ENCODE results near the gene PUS10. TPM values are rescaled to one million over a fixed set of nuclear protein-coding genes. Genes with fewer than 3 reads are reported as not detected.
"Not testable (repeated sequence)": the region's sequence is repeated elsewhere in the genome, so short reads cannot be mapped to it uniquely, and the experiment has no call there.

PUS10 gene
- total RNA-seq, 2 experiments from 2014 or later = 8.1 to 8.9 TPM

DNA sequence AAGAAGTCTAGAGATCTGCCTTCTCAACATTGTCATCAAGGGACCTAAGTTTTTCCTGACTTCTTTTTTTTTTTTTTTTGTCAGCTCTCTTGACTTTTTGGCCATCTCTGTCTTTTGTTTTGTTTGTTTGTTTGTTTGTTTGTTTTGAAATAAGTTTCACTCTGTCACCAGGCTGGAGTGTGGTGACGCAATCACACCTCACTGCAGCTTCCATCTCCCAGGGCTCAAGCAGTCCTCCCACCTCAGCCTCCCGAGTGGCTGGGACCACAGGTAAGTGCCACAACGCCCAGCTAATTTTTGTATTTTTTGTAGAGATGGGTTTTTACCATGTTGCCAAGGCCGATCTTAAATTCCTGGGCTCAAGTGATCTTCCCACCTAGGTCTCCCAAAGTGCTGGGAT, 5.6 kb upstream of the PUS10 start:
- peaks cover 18% of the 10 kb centered on the region for H3K36me3 Mint-ChIP-seq

DNA sequence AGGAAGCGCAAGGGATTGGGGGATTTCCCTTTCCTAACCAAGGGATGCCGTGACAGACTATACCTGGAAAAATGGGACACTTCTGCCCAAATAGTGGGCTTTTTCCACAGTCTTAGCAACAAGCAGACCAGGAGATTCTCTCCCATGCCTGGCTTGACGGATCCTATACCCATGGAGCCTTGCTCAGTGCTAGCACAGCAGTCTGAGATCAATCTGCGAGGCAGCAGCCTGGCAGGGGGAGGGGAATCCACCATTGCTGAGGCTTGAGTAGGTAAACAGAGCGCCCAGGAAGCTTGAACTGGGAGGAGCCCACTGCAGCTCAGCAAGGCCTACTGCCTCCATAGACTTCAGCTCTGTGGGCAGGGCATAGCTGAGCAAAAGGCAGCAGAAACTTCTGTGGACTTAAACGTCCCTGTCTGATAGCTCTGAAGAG, 3.2 kb upstream of the PUS10 start:
- intact Hi-C loops (cut with micrococcal nuclease) = no loop called here
- H3K9me3 Mint-ChIP-seq = no peaks in the 10 kb centered on the region
- peaks cover 30% of the 10 kb centered on the region for H3K4me1 Mint-ChIP-seq (ENCODE audit: low read depth)
- H3K36me3 Mint-ChIP-seq = peaks cover 18% of the 10 kb centered on the region
- no peaks in the 10 kb centered on the region for H3K27me3 Mint-ChIP-seq
- ChIA-PET CTCF (no interaction called here), POLR2A (no interaction called here)
- H3K4me3 Mint-ChIP-seq = no peak overlapping the region
- no peak overlapping the region for H3K27ac Mint-ChIP-seq
- DNase-seq = no peak

More for the DNA sequence above, 5.6 kb upstream of the PUS10 start:
- Mint-ChIP-seq H3K4me1 (ENCODE audit: low read depth) (peaks cover 28% of the 10 kb centered on the region), H3K9me3 (no peaks in the 10 kb centered on the region), H3K27me3 (no peaks in the 10 kb centered on the region), H3K4me3 (no peak overlapping the region), H3K27ac (no peak overlapping the region)
- DNase-seq = no peak
- intact Hi-C loops (cut with micrococcal nuclease) = no loop called here
- ChIA-PET POLR2A (no interaction called here), CTCF (interaction anchor here (1.0 kb wide), 1 partner anchor 25 kb away, joined by 3 read pairs; no protein-coding TSS in a partner anchor)

DNA sequence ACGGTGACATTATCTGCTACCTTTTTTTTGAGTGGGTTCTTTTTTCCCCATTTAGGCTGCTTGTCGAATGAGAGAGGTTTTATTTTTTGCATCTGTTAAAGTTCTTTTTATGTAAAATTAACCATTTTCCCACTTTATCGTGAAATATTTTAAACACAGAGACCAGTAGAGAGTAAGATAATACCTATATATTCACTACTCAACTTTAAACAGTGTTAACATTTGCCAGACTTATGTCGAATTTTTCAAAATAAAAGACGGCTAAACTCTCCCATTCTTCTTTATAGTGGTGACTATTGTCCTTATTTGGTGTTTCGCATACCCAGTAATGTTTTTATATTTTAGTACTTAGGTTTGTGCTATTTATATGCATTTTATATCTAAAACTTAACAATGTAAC, 743 bp upstream of the PUS10 start:
- ChIA-PET POLR2A (no interaction called here), CTCF (no interaction called here)
- Mint-ChIP-seq H3K27me3 (no peaks in the 10 kb centered on the region), H3K27ac (peak overlapping the region; percentile 96), H3K36me3 (peaks cover 16% of the 10 kb centered on the region), H3K4me3 (peak overlapping the region; percentile 94), H3K4me1 (ENCODE audit: low read depth) (peaks cover 33% of the 10 kb centered on the region), H3K9me3 (no peaks in the 10 kb centered on the region)
- intact Hi-C loops (cut with micrococcal nuclease) = loop anchor here (1.0 to 10.0 kb wide), 3 partner anchors 159 to 1176 kb away; partner anchors contain the start of gene B3GNT2
- DNase-seq = no peak

DNA sequence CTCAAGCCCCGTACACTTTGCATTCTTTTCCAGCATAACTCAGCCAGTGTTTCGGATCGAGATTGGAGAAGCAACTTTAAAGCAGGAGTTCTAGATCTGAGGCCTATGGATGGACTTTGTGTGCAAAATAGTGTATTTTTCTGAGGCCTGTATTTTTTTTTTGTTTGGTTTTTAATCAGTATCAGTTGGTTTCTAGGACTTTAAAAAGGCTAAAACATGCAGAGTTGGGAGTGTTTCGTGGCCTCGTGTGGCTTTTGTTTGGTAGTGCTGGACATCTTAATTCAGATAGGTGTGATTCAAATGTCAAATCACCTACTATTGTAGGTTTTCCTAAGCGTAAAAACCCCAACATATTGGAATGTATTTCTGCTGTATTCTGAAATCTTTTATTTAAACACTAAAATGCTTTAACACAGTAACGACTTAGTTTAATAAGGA, 282 bp upstream of the PUS10 start:
- Mint-ChIP-seq H3K4me1 (ENCODE audit: low read depth) (peaks cover 30% of the 10 kb centered on the region), H3K36me3 (peaks cover 13% of the 10 kb centered on the region), H3K27me3 (no peaks in the 10 kb centered on the region), H3K9me3 (no peaks in the 10 kb centered on the region), H3K27ac (peak overlapping the region; percentile 96), H3K4me3 (peak overlapping the region; percentile 94)
- intact Hi-C loops (cut with micrococcal nuclease) = loop anchor here (1.0 to 10.0 kb wide), 3 partner anchors 159 to 1176 kb away; partner anchors contain the start of gene B3GNT2
- ChIA-PET CTCF (no interaction called here), POLR2A (interaction anchor here (1.1 kb wide), 1 partner anchor 126 kb away, joined by 5 read pairs; no protein-coding TSS in a partner anchor)
- DNase-seq = no peak

DNA sequence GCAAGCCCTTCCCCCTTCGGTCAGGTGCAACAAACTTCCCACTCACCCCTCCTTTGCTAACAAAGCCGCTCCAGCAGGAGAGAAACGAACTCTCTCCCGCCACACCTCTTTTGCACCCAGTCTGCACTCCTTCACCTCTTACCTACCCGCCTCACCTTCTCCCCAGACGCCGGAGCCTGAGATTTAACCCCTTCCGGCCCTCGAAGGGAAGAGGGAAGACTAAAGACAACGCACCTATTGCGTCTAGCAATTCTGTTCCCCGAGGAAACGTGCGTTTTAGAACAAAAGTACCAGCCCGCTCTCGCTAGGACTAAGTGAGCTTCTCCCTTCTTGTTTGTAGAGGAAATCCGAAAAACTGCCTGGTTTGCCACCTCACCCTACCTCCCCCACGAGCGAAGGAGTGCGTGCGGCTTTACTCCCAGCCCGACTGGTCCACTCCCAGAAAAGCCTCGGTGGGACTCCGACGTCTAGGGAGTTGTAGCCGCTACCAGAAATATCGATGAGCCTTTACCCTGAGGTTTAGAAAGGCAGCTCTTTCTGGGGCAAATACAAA, 976 bp downstream of the PUS10 start:
- peak overlapping the region; percentile 94 for H3K4me3 Mint-ChIP-seq
- POLR2A ChIA-PET = interaction anchor here (0.7 to 1.4 kb wide), 5 partner anchors 128 to 261 kb away, joined by 3 to 6 read pairs (median 3); partner anchors contain the start of genes PAPOLG and REL

DNA sequence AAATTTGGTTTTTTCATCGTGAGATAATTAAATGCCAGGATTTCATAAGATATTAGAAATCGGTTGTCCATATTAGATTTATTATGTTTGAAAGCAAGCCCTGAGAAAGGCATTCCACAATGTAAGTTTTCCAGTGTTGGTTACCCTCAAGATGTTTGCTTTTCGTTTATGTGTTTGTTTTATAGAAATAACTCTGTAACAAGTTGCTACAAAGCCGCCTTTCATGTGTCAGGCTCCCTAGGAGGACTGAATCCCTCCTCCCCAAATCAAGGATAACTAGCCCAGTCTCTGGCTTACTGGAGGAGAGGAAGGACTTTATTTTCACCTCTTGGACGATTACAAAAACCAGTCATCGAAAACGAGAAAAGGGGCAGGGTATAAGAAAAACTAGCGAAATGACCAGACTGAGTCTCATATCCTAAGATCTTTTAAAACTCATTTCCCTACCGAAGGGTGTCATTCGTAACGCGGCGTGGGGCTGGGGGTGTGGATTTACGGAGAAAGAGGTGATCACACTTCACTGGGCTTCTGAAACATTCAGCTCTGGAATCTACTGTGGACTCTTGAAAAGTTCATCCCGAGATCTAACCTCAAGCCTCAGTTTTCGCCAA, 1.6 kb downstream of the PUS10 start:
- CTCF ChIA-PET = interaction anchor here (0.6 to 1.2 kb wide), 3 partner anchors 17 to 311 kb away, joined by 3 to 5 read pairs (median 3); no protein-coding TSS in a partner anchor
- H3K4me1 Mint-ChIP-seq (ENCODE audit: low read depth) = peaks cover 32% of the 10 kb centered on the region
- POLR2A ChIA-PET = interaction anchor here (0.7 to 1.4 kb wide), 3 partner anchors 135 to 260 kb away, joined by 3 to 6 read pairs (median 3); partner anchors contain the start of genes PAPOLG and REL
- DNase-seq = peak; percentile 83
- no peaks in the 10 kb centered on the region for H3K27me3 Mint-ChIP-seq
- H3K27ac Mint-ChIP-seq = peak overlapping the region; percentile 96
- H3K4me3 Mint-ChIP-seq = peak overlapping the region; percentile 94
- intact Hi-C loops (cut with micrococcal nuclease) = loop anchor here (1.0 to 10.0 kb wide), 10 partner anchors 39 to 1178 kb away; partner anchors contain the start of genes B3GNT2, PAPOLG, REL and SANBR
- peaks cover 4% of the 10 kb centered on the region for H3K36me3 Mint-ChIP-seq
- no peaks in the 10 kb centered on the region for H3K9me3 Mint-ChIP-seq

More for the DNA sequence above, 976 bp downstream of the PUS10 start:
- Mint-ChIP-seq H3K27ac (peak overlapping the region; percentile 96), H3K27me3 (no peaks in the 10 kb centered on the region), H3K36me3 (peaks cover 10% of the 10 kb centered on the region), H3K9me3 (no peaks in the 10 kb centered on the region), H3K4me1 (ENCODE audit: low read depth) (peaks cover 35% of the 10 kb centered on the region)
- DNase-seq = peak; percentile 79
- CTCF ChIA-PET = interaction anchor here (0.6 to 0.9 kb wide), 2 partner anchors 18 to 312 kb away, joined by 3 to 5 read pairs; no protein-coding TSS in a partner anchor
- intact Hi-C loops (cut with micrococcal nuclease) = loop anchor here (1.0 to 10.0 kb wide), 10 partner anchors 40 to 1178 kb away; partner anchors contain the start of genes B3GNT2, PAPOLG, REL and SANBR

DNA sequence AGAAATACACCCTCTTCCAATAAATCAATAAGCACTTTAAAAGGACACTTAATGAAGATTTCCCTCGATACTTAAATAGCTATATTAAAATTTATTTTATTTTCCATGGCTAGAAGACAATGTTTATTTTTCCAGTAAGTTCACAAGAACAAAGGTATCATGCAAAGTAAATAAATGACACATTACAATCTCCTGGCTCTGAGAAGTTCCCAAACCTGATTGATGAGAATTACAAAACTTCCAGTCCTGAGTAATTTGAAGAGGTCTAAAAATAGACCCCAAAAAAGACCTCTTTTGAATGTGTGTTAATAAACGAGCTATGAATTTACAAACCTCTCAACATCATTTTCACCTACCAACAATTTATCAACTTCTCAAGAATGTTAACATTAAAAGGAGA, 2.1 kb downstream of the PUS10 start:
- ChIA-PET POLR2A (interaction anchor here (1.3 kb wide), 1 partner anchor 260 kb away, joined by 3 read pairs; the partner anchor contains the start of gene PAPOLG), CTCF (interaction anchor here (1.2 kb wide), 1 partner anchor 308 kb away, joined by 3 read pairs; no protein-coding TSS in a partner anchor)
- Mint-ChIP-seq H3K9me3 (no peaks in the 10 kb centered on the region), H3K27ac (no peak overlapping the region), H3K27me3 (no peaks in the 10 kb centered on the region), H3K4me3 (peak overlapping the region; percentile 94), H3K36me3 (peaks cover 1% of the 10 kb centered on the region), H3K4me1 (ENCODE audit: low read depth) (peaks cover 31% of the 10 kb centered on the region)
- intact Hi-C loops (cut with micrococcal nuclease) = loop anchor here (2.0 to 10.0 kb wide), 5 partner anchors 129 to 1179 kb away; partner anchors contain the start of genes B3GNT2 and REL
- no peak for DNase-seq

DNA sequence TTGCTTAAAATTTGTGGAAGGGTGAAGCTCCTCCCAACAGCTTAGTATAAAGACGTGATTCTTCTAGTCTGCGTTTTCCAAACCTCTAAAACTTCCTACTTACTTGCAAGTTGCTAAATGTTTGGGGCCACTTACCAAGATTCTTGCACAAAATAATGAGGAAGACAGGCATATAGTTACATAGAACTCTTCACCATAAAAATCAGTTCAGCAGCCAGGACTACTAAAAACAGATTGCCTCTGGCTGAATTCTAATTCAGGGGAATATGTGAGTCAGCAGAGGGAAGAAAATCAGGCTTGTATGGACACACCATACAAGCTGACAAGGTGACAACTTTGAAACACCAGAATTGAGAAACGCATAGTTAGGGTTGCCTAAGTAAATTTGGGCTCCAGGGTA, 3.3 kb downstream of the PUS10 start:
- Mint-ChIP-seq H3K4me3 (no peak overlapping the region), H3K4me1 (ENCODE audit: low read depth) (peaks cover 23% of the 10 kb centered on the region), H3K27ac (no peak overlapping the region), H3K27me3 (no peaks in the 10 kb centered on the region), H3K9me3 (no peaks in the 10 kb centered on the region), H3K36me3 (no peaks in the 10 kb centered on the region)
- ChIA-PET POLR2A (no interaction called here), CTCF (no interaction called here)
- no peak for DNase-seq
- intact Hi-C loops (cut with micrococcal nuclease) = loop anchor here (5.0 to 10.0 kb wide), 2 partner anchors 207 to 1180 kb away; partner anchors contain the start of gene B3GNT2

DNA sequence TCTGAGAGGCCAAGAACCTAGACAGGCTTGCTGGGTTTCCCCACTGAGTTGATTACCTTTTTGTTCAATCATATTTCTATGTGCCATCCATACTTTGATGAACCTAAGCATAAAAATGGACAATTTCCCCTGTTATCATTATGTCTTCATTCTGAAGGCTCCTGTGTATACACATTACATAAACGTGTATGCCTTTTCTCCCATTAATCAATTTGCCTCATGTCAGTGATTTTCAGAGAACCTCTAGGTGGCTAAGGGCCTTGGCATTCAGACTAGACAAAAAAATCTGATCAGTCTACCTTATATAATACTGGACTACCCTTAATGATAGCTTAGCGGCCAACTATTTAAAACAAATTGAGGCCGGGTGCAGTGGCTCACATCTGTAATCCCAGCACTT, 4.7 kb downstream of the PUS10 start:
- Mint-ChIP-seq H3K27ac (no peak overlapping the region), H3K9me3 (no peaks in the 10 kb centered on the region), H3K27me3 (no peaks in the 10 kb centered on the region), H3K4me1 (ENCODE audit: low read depth) (peaks cover 11% of the 10 kb centered on the region), H3K4me3 (no peak overlapping the region), H3K36me3 (no peaks in the 10 kb centered on the region)
- intact Hi-C loops (cut with micrococcal nuclease) = loop anchor here (10.0 kb wide), 1 partner anchor 1181 kb away; the partner anchor contains the start of gene B3GNT2
- POLR2A ChIA-PET = no interaction called here
- CTCF ChIA-PET = no interaction called here
- DNase-seq = no peak

DNA sequence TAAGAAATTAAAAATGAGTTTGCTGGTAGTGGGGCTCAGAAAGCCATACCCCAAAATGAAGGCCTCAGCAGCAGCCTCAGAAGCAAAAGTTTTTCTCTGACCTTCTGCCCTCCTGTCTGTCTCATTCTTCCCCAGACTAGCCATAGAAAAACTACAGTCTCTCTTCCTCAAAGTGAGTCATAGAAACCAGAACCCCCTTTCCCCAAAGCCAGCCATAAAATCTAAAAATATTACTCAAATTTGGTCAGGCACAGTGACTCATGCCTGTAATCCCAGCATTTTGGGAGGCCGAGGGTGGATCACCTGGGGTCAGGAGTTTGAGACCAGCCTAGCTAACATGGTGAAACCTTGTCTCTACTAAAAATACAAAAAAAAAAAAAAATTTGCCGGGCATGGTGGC, 5.8 kb downstream of the PUS10 start:
- intact Hi-C loops (cut with micrococcal nuclease) = loop anchor here (10.0 kb wide), 1 partner anchor 1182 kb away; the partner anchor contains the start of gene B3GNT2
- H3K4me3 Mint-ChIP-seq, CTCF ChIA-PET, H3K9me3 Mint-ChIP-seq, H3K36me3 Mint-ChIP-seq, POLR2A ChIA-PET, H3K27me3 Mint-ChIP-seq: not testable (repeated sequence)
- peaks cover 11% of the 10 kb centered on the region for H3K4me1 Mint-ChIP-seq (ENCODE audit: low read depth)
- DNase-seq = peak; percentile 31
- H3K27ac Mint-ChIP-seq = peak overlapping the region; percentile 7

DNA sequence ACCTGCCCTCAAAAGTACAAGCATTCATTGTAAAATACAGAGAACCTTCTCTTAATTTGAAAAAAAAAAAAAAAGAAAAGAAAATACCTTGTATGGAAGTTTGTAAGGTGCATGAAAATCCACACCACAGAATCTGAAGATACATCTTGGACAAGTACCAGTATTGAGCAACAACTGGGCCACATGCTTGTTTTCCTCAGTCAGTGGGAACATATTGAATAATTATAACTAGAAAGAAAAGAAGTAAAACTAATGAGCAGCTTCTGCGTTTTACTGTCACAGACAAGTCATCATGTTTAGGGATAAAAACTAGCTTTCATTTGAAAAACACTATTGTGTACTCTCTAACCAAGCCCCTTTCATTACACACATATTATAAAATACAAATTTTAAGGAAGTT, 6.4 kb downstream of the PUS10 start:
- Mint-ChIP-seq H3K36me3 (no peaks in the 10 kb centered on the region), H3K27me3 (no peaks in the 10 kb centered on the region), H3K27ac (no peak overlapping the region), H3K9me3 (no peaks in the 10 kb centered on the region), H3K4me3 (no peak overlapping the region), H3K4me1 (ENCODE audit: low read depth) (peaks cover 11% of the 10 kb centered on the region)
- ChIA-PET POLR2A (no interaction called here), CTCF (interaction anchor here (0.6 kb wide), 1 partner anchor 304 kb away, joined by 3 read pairs; no protein-coding TSS in a partner anchor)
- DNase-seq = no peak
- intact Hi-C loops (cut with micrococcal nuclease) = loop anchor here (10.0 kb wide), 1 partner anchor 1183 kb away; the partner anchor contains the start of gene B3GNT2

DNA sequence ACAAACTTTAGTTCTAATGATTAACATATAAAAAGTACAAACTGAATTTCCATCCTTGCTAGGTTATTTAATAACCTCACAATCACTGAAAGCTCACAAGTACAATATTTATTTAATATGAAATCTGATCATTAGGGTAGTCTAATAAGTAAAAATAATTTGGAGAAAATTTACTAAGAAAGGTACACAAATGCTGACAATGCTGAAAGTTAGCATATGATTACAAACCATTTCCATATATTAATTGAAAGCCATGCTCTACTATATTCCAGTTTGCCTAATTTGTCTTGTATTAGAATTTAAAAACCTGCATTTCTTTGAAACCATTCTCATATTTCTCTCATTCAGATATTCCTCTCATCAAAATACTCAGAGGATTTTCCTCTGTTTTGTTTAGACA, 8.7 kb downstream of the PUS10 start:
- H3K4me1 Mint-ChIP-seq (ENCODE audit: low read depth) = peaks cover 8% of the 10 kb centered on the region
- H3K36me3 Mint-ChIP-seq = no peaks in the 10 kb centered on the region
- CTCF ChIA-PET = no interaction called here
- POLR2A ChIA-PET = no interaction called here
- H3K27ac Mint-ChIP-seq = no peak overlapping the region
- no peaks in the 10 kb centered on the region for H3K27me3 Mint-ChIP-seq
- DNase-seq = no peak
- no peaks in the 10 kb centered on the region for H3K9me3 Mint-ChIP-seq
- no peak overlapping the region for H3K4me3 Mint-ChIP-seq
- intact Hi-C loops (cut with micrococcal nuclease) = no loop called here
